Measurements from ENCODE around the gene PTPRN2. TPM values are rescaled to one million over a fixed set of nuclear protein-coding genes. Genes with fewer than 3 reads are reported as not detected.

Gene PTPRN2
- total RNA-seq, 1 experiment from 2014 or later: not detected

DNA sequence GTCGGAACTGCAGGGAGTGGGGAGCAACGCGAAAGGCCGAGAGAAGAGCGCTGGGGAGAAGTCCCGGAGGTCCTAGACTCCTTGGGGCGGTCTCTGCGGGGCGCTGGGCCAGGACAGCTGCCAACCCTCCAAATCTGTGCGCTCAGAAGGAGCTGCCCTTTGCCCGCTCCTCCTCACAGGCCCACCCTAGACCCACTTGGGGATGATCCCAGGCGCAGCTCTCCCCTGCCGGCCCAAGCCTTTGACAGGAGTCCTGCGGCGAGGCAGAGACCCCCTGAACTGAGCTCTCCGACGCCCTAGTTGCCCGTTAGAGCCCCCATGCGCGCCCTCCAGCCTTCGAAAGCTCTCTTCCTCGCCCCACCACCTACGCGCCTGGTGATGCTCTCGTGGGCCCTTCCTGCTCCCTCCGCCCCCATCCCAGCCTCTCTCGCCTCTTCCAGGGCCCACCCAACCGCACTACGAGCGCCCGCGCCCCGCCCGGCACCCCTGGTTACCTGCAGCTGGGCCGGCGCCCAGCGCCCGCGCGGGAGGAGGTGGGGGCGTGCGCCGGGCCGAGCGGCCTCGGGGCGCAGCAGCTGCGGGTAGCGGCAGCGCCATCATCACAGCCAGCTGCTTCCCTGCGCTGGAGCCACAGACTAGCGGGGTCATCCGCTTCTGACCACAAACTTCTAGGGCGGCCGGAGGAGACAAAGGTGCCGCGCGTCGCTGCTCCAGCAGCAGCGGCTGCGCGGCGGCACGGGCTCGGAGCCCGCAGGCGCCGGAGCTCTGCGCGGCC, 897.4 kb downstream of the PTPRN2 start:
- Histone ChIP-seq H2AFZ (no peak overlapping the region), H3K27me3 (ENCODE audit: insufficient read depth, low read depth) (peaks cover 37% of the 10 kb centered on the region)
- intact Hi-C loops (cut with micrococcal nuclease; ENCODE audit: unreplicated experiment): no loop called here

GRCh38 chr7:157689269-157690057, 898.2 kb downstream of the PTPRN2 start:
- Histone ChIP-seq H3K9me2 (ENCODE audit: insufficient read depth) (no peaks in the 10 kb centered on the region), H3K27me3 (ENCODE audit: insufficient read depth, low read depth) (peaks cover 31% of the 10 kb centered on the region)
- no TSS peak for BruUV-seq (replicated peaks)

More for the DNA sequence above, 897.4 kb downstream of the PTPRN2 start:
- no peaks in the 10 kb centered on the region for H3K79me2 ChIP-seq (ENCODE audit: low read depth)
- no peaks in the 10 kb centered on the region for H3K4me1 ChIP-seq (replicated peaks; ENCODE audit: insufficient read depth)
- no peaks in the 10 kb centered on the region for H3K36me3 ChIP-seq (ENCODE audit: low read depth)
- no peak overlapping the region for H3K27ac ChIP-seq
- ChIA-PET CTCF (no interaction called here), POLR2A (ENCODE audit: unreplicated experiment) (no interaction called here)
- H3F3A ChIP-seq (ENCODE audit: insufficient read depth, low read depth): no peaks in the 10 kb centered on the region
- H3K9me3 ChIP-seq (ENCODE audit: insufficient read depth, low read depth): no peaks in the 10 kb centered on the region
- no peaks in the 10 kb centered on the region for H3K9me2 ChIP-seq (ENCODE audit: insufficient read depth)
- peaks cover 3% of the 10 kb centered on the region; the same call in 1 of the 2 replicates for H4K20me1 ChIP-seq (ENCODE audit: insufficient read depth)
- H3K4me3 ChIP-seq: no peak overlapping the region
- no TSS peak for BruUV-seq (replicated peaks)
- H3K4me2 ChIP-seq: no peak overlapping the region
- TF ChIP-seq EZH2 (IDR thresholded peaks at IDR 0.05; ENCODE audit: low read depth): no peak
- no peak for TF ChIP-seq CTCF (conservative IDR thresholded peaks at IDR 0.05)
- DNase-seq: no peak

More at GRCh38 chr7:157689269-157690057, 898.2 kb downstream of the PTPRN2 start:
- Histone ChIP-seq H2AFZ (no peak overlapping the region), H3K4me3 (no peak overlapping the region), H3K4me2 (no peak overlapping the region), H3K4me1 (replicated peaks; ENCODE audit: insufficient read depth) (no peaks in the 10 kb centered on the region), H3K27ac (no peak overlapping the region), H4K20me1 (ENCODE audit: insufficient read depth) (peaks cover 3% of the 10 kb centered on the region; the same call in 1 of the 2 replicates), H3F3A (ENCODE audit: insufficient read depth, low read depth) (no peaks in the 10 kb centered on the region), H3K36me3 (ENCODE audit: low read depth) (no peaks in the 10 kb centered on the region), H3K79me2 (ENCODE audit: low read depth) (no peaks in the 10 kb centered on the region), H3K9me3 (ENCODE audit: insufficient read depth, low read depth) (no peaks in the 10 kb centered on the region)
- ChIA-PET POLR2A (ENCODE audit: unreplicated experiment) (no interaction called here), CTCF (no interaction called here)
- intact Hi-C loops (cut with micrococcal nuclease; ENCODE audit: unreplicated experiment): no loop called here
- TF ChIP-seq EZH2 (IDR thresholded peaks at IDR 0.05; ENCODE audit: low read depth): no peak
- no peak for TF ChIP-seq CTCF (conservative IDR thresholded peaks at IDR 0.05)
- DNase-seq: no peak

Measured in PC-9 (cell line).